GM18508 (cell line): Measurements from ENCODE around the gene KRTAP20-3.

Source experiments
- ATAC-seq: cut with Tn5 transposase; IDR thresholded peaks from one replicate; pipeline ENCODE4 v1.9.1; 2021; ENCODE audit warnings: moderate number of reproducible peaks; ENCODE audit not compliant: insufficient read depth, unreplicated experiment

The KRTAP20-3 gene

GRCh38 chr21:30676737-30677136 is 34.1 kb downstream of the KRTAP20-3 start:
- no peak for ATAC-seq

GRCh38 chr21:30680586-30680985 is 37.9 kb downstream of the KRTAP20-3 start:
- no peak for ATAC-seq

- no peak for ATAC-seq
These were observed 41.8 kb downstream of the KRTAP20-3 start for GRCh38 chr21:30684506-30684905.

DNA sequence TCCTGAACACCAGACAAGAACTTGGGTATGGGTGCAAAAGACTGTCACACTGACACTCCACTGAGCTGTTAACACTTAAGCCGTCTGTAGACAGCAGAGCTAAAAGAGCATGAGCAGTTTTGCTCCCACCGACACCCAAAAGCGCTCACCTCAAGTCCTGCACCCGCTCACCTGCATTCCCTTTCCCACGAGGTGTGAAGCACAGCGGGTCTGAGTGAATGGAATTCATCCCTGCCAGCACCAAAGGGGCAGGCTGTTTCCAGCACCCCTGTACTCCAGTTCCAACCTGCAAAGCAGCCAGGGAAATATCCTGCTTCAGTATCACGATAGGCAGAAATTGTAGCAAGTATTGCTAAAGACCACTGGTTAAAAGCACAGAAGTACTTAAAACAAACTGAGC is 47.2 kb downstream of the KRTAP20-3 start:
- ATAC-seq, result no peak
